HUES6 (cell line): ENCODE results near the gene NPR2.

ENCODE experiments used
- H3K27ac ChIP-seq: 2 replicates; pipeline ENCODE4 v1.7.0; 2013; ENCODE audit warnings: low read depth, mild to moderate bottlenecking, low read length, inconsistent platforms
- H3K27me3 ChIP-seq: 2 replicates; pipeline ENCODE4 v1.6.1; 2013; ENCODE audit warnings: low read length; ENCODE audit not compliant: control insufficient read depth, insufficient read depth
- H3K36me3 ChIP-seq: 2 replicates; pipeline ENCODE4 v1.6.1; 2013; ENCODE audit warnings: low read length; ENCODE audit not compliant: control insufficient read depth, insufficient read depth
- H3K4me1 ChIP-seq: 2 replicates; pipeline ENCODE4 v1.6.1; 2013; ENCODE audit warnings: low read length; ENCODE audit not compliant: control insufficient read depth, insufficient read depth
- H3K4me3 ChIP-seq: 2 replicates; pipeline ENCODE4 v1.5.1; 2013; ENCODE audit warnings: low read depth, low read length
- H3K9ac ChIP-seq: one replicate; pipeline ENCODE4 v1.6.1; 2013; ENCODE audit warnings: mild to moderate bottlenecking, low read length
- H3K9me3 ChIP-seq: 2 replicates; pipeline ENCODE4 v1.6.1; 2013; ENCODE audit warnings: low read depth, low read length; ENCODE audit not compliant: control insufficient read depth, insufficient read depth

Gene NPR2

GRCh38 chr9:35791297-35791921 is at the start of gene NPR2:
TSS of gene NPR2 (plus strand) at chr9:35791591. CDS start at chr9:35792409, 818 bp downstream.
- Histone ChIP-seq H3K9ac (peak within 1 kb of the TSS; percentile 67), H3K36me3 (no peaks in the 10 kb centered on the region), H3K9me3 (no peaks in the 10 kb centered on the region), H3K4me3 (peak within 1 kb of the TSS; percentile 82), H3K4me1 (peaks cover 22% of the 10 kb centered on the region), H3K27ac (no peak within 1 kb of the TSS), H3K27me3 (peaks cover 6% of the 10 kb centered on the region; the same call in 1 of the 2 replicates)

DNA sequence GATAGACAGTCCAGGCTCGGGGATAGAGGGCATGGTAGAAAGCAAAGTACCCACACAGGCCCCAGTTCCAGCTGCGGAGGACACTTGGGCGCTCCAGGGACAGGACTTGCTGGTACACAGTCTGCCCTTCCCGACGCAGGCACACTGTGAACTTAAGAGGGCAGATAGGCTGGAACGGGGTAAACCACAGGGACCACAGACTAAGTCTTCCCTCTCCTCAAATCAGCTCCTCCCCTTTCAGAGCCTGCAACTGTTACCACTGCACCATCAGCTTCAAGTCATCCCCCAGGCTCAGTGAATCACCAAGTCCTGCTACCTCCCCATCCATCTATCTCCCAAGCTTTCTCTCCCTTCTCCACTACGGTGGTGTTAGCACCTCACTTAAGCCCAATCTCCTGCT is 49.7 kb upstream of the NPR2 start:
- Histone ChIP-seq H3K4me1 (no peaks in the 10 kb centered on the region), H3K36me3 (peaks cover 84% of the 10 kb centered on the region), H3K9me3 (no peaks in the 10 kb centered on the region), H3K9ac (no peak overlapping the region), H3K27ac (no peak overlapping the region), H3K4me3 (no peak overlapping the region), H3K27me3 (no peaks in the 10 kb centered on the region)

- Histone ChIP-seq H3K9ac (no peak overlapping the region), H3K27me3 (no peaks in the 10 kb centered on the region), H3K27ac (no peak overlapping the region), H3K9me3 (no peaks in the 10 kb centered on the region), H3K4me3 (no peak overlapping the region), H3K4me1 (peaks cover 13% of the 10 kb centered on the region), H3K36me3 (peaks cover 67% of the 10 kb centered on the region)
These were observed 47.9 kb upstream of the NPR2 start for GRCh38 chr9:35743452-35743851.

GRCh38 chr9:35743880-35744518 is 47.4 kb upstream of the NPR2 start:
- H3K9ac ChIP-seq: no peak overlapping the region
- H3K9me3 ChIP-seq: no peaks in the 10 kb centered on the region
- peaks cover 13% of the 10 kb centered on the region for H3K4me1 ChIP-seq
- no peak overlapping the region for H3K4me3 ChIP-seq
- H3K27me3 ChIP-seq: no peaks in the 10 kb centered on the region
- H3K36me3 ChIP-seq: peaks cover 62% of the 10 kb centered on the region
- H3K27ac ChIP-seq: no peak overlapping the region

DNA sequence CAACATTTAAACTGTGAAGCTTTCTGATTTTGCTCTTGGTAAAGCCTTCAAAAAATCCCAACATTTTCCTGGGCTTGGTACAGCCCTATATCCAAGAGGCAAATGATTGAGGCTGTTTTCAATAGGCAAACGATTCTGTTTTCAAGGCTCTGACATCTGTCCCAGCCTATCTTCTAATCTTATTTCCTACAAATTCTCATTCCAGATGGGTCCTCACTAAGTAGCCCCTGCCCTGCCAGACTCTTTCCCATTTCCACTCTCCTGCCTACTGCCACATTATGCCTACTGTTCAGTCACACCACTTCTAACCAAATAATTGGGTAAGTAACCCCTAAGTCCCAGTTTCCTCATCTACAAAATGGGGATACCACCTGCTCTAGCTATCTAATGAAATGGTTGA is 45.8 kb upstream of the NPR2 start:
- Histone ChIP-seq H3K36me3 (peaks cover 46% of the 10 kb centered on the region), H3K27ac (no peak overlapping the region), H3K9me3 (no peaks in the 10 kb centered on the region), H3K4me1 (peaks cover 18% of the 10 kb centered on the region), H3K27me3 (no peaks in the 10 kb centered on the region), H3K9ac (no peak overlapping the region), H3K4me3 (0 out of 2 replicates have a peak overlapping the region, but pooled peaks have one; percentile 25)

DNA sequence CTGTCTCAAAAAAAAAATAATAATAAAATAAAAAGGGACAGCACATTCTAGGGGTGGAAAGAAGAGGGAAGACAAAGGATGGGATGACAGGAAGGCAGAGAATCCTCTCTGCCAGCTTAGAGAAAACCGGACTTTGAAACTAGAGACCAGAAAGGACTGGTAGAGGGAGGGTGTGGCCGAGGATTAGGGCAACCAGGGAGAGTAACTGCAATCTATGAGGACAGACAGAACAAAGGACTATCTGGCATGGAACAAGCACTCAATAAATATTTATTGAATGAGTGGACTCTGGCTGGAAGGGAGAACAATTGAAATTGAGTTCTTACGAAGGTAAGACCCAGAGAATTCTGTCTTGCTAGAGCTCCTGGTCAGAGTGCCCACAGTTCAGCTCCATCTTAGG is 44.8 kb upstream of the NPR2 start:
- Histone ChIP-seq H3K27ac (no peak overlapping the region), H3K9ac (no peak overlapping the region), H3K27me3 (no peaks in the 10 kb centered on the region), H3K9me3 (no peaks in the 10 kb centered on the region), H3K4me1 (peaks cover 18% of the 10 kb centered on the region), H3K4me3 (peak overlapping the region; percentile 80), H3K36me3 (peaks cover 48% of the 10 kb centered on the region)

DNA sequence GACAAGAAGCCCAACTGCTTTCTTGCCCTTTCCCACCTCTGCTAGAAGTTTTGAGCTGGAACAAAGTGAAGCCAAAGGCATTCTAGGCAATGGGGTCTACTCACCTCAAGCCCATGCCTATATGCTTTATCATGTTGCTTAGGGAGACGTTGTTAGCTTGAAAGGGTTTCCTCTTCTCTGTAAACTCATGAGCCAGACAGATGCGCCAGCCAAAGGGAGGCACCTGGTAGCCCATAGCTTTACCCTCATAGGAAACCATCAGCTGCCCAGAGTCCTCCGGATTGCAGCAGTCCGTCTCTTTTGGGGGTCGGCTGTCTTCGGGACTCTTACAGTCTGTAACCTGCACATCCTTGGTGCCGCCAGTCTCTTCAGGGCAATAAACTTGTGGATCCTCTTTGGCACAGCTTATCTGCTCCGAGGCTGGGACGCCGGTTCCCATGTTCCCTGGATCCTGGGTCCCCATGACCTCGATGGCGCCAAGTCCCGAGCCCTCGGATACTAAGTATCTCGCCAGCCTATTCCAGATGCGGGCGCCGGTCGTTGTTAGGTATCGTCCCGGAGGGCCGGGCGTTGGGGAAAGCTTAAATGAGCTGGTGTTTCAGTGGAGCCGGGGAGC is 43.0 kb upstream of the NPR2 start:
- Histone ChIP-seq H3K4me3 (peak overlapping the region; percentile 80), H3K9ac (peak overlapping the region; percentile 67), H3K4me1 (peaks cover 18% of the 10 kb centered on the region), H3K27me3 (no peaks in the 10 kb centered on the region), H3K27ac (peak overlapping the region; percentile 40; the same call in 1 of the 2 replicates), H3K36me3 (peaks cover 48% of the 10 kb centered on the region), H3K9me3 (no peaks in the 10 kb centered on the region)

GRCh38 chr9:35748858-35749514 is 42.4 kb upstream of the NPR2 start, which contains the start of the genes GBA2 and RGP1:
TSS of gene GBA2 (minus strand) at chr9:35749228. CDS start at chr9:35748704, 524 bp downstream.
TSS of gene RGP1 (plus strand) at chr9:35749287. CDS start at chr9:35749756, 469 bp downstream.
- H3K4me3 ChIP-seq: peak within 1 kb of the TSS; percentile 80
- no peaks in the 10 kb centered on the region for H3K27me3 ChIP-seq
- peak within 1 kb of the TSS; percentile 76 for H3K9ac ChIP-seq
- H3K4me1 ChIP-seq: peaks cover 18% of the 10 kb centered on the region
- H3K27ac ChIP-seq: peak within 1 kb of the TSS; percentile 40; the same call in 1 of the 2 replicates
- H3K9me3 ChIP-seq: no peaks in the 10 kb centered on the region
- peaks cover 48% of the 10 kb centered on the region for H3K36me3 ChIP-seq

- no peaks in the 10 kb centered on the region for H3K27me3 ChIP-seq
- peaks cover 44% of the 10 kb centered on the region for H3K36me3 ChIP-seq
- peak overlapping the region; percentile 80 for H3K4me3 ChIP-seq
- H3K27ac ChIP-seq: 0 out of 2 replicates have a peak overlapping the region, but pooled peaks have one; percentile 13
- H3K9ac ChIP-seq: peak overlapping the region; percentile 76
- no peaks in the 10 kb centered on the region for H3K9me3 ChIP-seq
- peaks cover 18% of the 10 kb centered on the region for H3K4me1 ChIP-seq
These were observed 41.7 kb upstream of the NPR2 start for GRCh38 chr9:35749515-35750255.

GRCh38 chr9:35750256-35750531 is 41.2 kb upstream of the NPR2 start:
- Histone ChIP-seq H3K9me3 (no peaks in the 10 kb centered on the region), H3K27me3 (no peaks in the 10 kb centered on the region), H3K4me1 (peaks cover 18% of the 10 kb centered on the region), H3K27ac (no peak overlapping the region), H3K36me3 (peaks cover 42% of the 10 kb centered on the region), H3K4me3 (peak overlapping the region; percentile 80), H3K9ac (no peak overlapping the region)
